Measurements from ENCODE around the gene ADGRA1.

- TF ChIP-seq POLR2A (IDR thresholded peaks at IDR 0.05; ENCODE audit: low read length) (no peak), GATA1 (IDR thresholded peaks at IDR 0.05; ENCODE audit: low read depth, low read length) (no peak)
These were observed 19.7 kb downstream of the ADGRA1 start for GRCh38 chr10:133107442-133107841.
